GM21515 (cell line): Measurements from ENCODE around the gene CDH4.

ENCODE experiments used
- ATAC-seq: cut with Tn5 transposase; IDR thresholded peaks from one replicate; pipeline ENCODE4 v1.9.1; 2021; ENCODE audit not compliant: unreplicated experiment

CDH4 gene

GRCh38 chr20:61354901-61355495, 102.9 kb downstream of the CDH4 start:
- no peak for ATAC-seq

GRCh38 chr20:61355585-61355984, 103.5 kb downstream of the CDH4 start:
- no peak for ATAC-seq

GRCh38 chr20:61356196-61356595, 104.1 kb downstream of the CDH4 start:
- no peak for ATAC-seq

- no peak for ATAC-seq
Measured at GRCh38 chr20:61357119-61357518, 105.1 kb downstream of the CDH4 start.

GRCh38 chr20:61359254-61359653, 107.2 kb downstream of the CDH4 start:
- no peak for ATAC-seq

GRCh38 chr20:61360296-61360695, 108.2 kb downstream of the CDH4 start:
- no peak for ATAC-seq

- no peak for ATAC-seq
Measured at GRCh38 chr20:61360940-61361339, 108.9 kb downstream of the CDH4 start.

- ATAC-seq, result no peak
Measured at GRCh38 chr20:61361501-61361900, 109.4 kb downstream of the CDH4 start.

GRCh38 chr20:61364147-61364546, 112.1 kb downstream of the CDH4 start:
- ATAC-seq, result no peak

- no peak for ATAC-seq
Measured at GRCh38 chr20:61366914-61367313, 114.9 kb downstream of the CDH4 start.

- no peak for ATAC-seq
Measured at GRCh38 chr20:61369731-61370520, 117.9 kb downstream of the CDH4 start.

GRCh38 chr20:61370841-61371303, 118.8 kb downstream of the CDH4 start:
- no peak for ATAC-seq

- ATAC-seq, result no peak
Measured at GRCh38 chr20:61371501-61372136, 119.6 kb downstream of the CDH4 start.

GRCh38 chr20:61372137-61373054, 120.3 kb downstream of the CDH4 start:
- ATAC-seq, result no peak

- ATAC-seq, result no peak
Measured at GRCh38 chr20:61373055-61373399, 121.0 kb downstream of the CDH4 start.

- no peak for ATAC-seq
Measured at GRCh38 chr20:61373956-61374545, 122.0 kb downstream of the CDH4 start.

GRCh38 chr20:61376541-61377240, 124.6 kb downstream of the CDH4 start:
- no peak for ATAC-seq

- ATAC-seq, result no peak
Measured at GRCh38 chr20:61378694-61379355, 126.8 kb downstream of the CDH4 start.

- no peak for ATAC-seq
Measured at GRCh38 chr20:61379898-61380544, 128.0 kb downstream of the CDH4 start.
